HL-60 (cell line): ENCODE measurements around the gene DAPK1.

Source experiments
- DNase-seq, 2 experiments: peaks; one replicate each; pipeline ENCODE4 v3.0.0-alpha.2; 2010 to 2020; ENCODE audit warnings: low read depth in 1 of 2, low spot score in 1 of 2
- H3K27ac ChIP-seq: fragments of 250-450 bp; sonication (Bioruptor Pico); replicated peaks from 2 replicates; pipeline ENCODE4 v1.5.1; 2020; ENCODE audit warnings: mild to moderate bottlenecking, moderate library complexity
- H3K27me3 ChIP-seq: fragments of 250-450 bp; sonication (Bioruptor Pico); 2 replicates; pipeline ENCODE4 v1.5.1; 2021; ENCODE audit warnings: mild to moderate bottlenecking, moderate library complexity; ENCODE audit not compliant: insufficient read depth, poor library complexity, severe bottlenecking
- H3K4me3 ChIP-seq: replicated peaks from 2 replicates; pipeline ENCODE4 v1.5.1; 2011; ENCODE audit warnings: mild to moderate bottlenecking, control low read depth, low read length; ENCODE audit not compliant: insufficient read depth
- CTCF ChIP-seq: IDR thresholded peaks from one replicate; pipeline ENCODE4 v1.5.1; 2011; ENCODE audit warnings: low read length, control low read depth, inconsistent platforms; ENCODE audit not compliant: insufficient read depth
- GABPA ChIP-seq: IDR thresholded peaks from 2 replicates; pipeline ENCODE4 v1.6.1; 2012; ENCODE audit warnings: low read depth
- POLR2AphosphoS5 ChIP-seq: IDR thresholded peaks from 2 replicates; pipeline ENCODE4 v1.6.1; 2012; ENCODE audit warnings: low read depth
- REST ChIP-seq: IDR thresholded peaks from 2 replicates; pipeline ENCODE4 v1.6.1; 2012; ENCODE audit warnings: low read depth; ENCODE audit not compliant: insufficient replicate concordance
- SPI1 ChIP-seq: IDR thresholded peaks from 2 replicates; pipeline ENCODE4 v1.6.1; 2012; ENCODE audit warnings: low read depth, mild to moderate bottlenecking, borderline replicate concordance

The DAPK1 gene

DNA sequence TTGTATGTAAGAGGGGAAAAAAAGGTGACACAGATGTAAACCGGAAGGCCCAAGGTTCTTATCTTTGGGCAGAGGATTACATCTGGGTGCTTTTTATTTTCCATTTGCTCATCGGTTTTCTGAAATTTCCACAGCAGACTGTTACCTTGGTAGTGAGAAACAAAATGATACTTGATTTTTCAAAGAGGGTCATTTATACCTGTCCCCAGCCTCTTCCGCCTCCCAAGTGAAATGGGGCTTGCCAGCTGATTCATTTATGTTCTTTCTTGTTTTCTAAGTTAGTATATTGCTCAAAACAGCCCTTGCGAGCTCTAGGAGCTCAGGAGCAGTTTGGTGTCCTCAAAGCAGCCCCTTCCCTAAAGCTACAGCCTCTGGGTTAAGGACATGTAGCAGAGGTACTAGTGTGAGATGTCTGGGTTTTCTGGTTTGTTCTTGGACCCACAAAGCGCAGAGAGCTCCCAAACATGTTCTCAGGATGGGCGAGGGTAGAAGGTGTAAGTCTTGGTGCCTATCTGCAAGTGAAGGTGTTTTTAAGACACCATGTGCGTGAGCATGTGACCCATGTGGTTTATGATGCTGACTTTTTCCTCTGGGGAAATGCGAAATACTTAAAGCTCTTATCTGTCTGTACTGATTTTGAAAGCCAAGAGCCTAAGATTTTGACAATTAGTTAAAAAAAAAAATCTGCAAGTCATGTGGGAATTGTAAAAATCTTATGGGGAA lies 38.3 kb downstream of the DAPK1 start:
- TF ChIP-seq GABPA (no peak), POLR2AphosphoS5 (no peak), REST (no peak), SPI1 (no peak), CTCF (no peak)
- Histone ChIP-seq H3K27me3 (no peaks in the 10 kb centered on the region), H3K27ac (no peak overlapping the region), H3K4me3 (no peak overlapping the region)
- DNase-seq: no peak

- TF ChIP-seq POLR2AphosphoS5: no peak
- no peak for TF ChIP-seq GABPA
- TF ChIP-seq SPI1: no peak
- TF ChIP-seq REST: no peak
- no peak for TF ChIP-seq CTCF
- Histone ChIP-seq H3K27ac (no peak overlapping the region), H3K27me3 (no peaks in the 10 kb centered on the region), H3K4me3 (no peak overlapping the region)
- no peak for DNase-seq
Observed at GRCh38 chr9:87537625-87538024, 40.0 kb downstream of the DAPK1 start.

DNA sequence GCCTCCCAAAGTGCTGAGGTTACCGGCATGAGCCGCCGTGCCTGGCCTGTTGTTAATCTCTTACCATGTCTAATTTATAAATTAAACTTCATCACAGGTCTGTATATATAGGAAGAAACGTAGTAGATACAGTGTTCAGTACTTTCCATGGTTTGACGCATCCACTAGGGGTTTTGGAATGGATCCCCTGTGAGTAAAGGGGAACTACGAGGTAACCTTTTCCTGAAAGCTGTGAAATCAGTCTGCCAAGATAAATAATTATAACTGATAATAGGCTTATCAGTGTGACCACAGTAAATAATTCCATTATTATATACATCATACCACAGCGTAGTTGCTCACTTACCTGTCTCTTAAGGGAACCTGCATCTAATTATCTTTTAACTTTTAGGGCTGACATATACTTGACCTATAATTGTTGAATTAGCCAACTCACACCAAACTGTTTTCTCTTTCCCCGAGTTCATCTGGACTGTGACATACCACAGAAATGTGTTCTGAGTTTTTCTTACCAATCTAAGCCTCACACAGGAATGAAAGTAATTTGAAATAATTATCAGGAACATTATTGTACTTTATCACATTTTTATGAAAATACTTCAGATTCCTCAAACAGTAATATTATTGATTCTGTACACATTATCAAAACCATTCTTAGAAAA lies 42.9 kb downstream of the DAPK1 start:
- H3K27ac ChIP-seq: no peak overlapping the region
- H3K27me3 ChIP-seq: no peaks in the 10 kb centered on the region
- no peak overlapping the region for H3K4me3 ChIP-seq
- DNase-seq: no peak
- TF ChIP-seq GABPA (no peak), CTCF (no peak), SPI1 (no peak)
